ENCODE results near the gene NAA11. TPM values are rescaled to one million over a fixed set of nuclear protein-coding genes. Genes with fewer than 3 reads are reported as not detected.

Gene NAA11
- total RNA-seq, 1 donor from 2014 or later: not detected

DNA sequence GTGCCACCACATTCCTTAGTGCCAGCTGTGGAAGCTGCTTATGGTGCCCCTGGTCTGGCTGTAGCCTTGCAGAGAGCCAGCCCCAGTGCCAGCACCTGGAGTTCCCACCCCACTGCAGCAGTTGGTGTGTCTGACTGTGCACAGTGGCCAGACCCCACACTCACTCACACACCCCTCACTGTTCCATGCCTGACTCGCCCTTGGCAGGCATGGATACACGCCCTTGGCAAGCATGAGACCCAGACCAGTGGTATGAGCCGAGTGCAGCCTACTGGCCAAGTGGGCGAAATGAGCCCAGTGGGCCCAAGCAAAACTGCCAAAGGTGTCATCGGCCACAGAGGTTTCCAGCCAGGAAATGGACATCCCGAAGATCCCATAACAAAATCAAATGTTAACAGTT lies 27.4 kb downstream of the NAA11 start:
- no peak for DNase-seq (ENCODE audit: low spot score in 2 of 2, unreplicated experiment in 2 of 2)
- no peaks in the 10 kb centered on the region for H3K9me3 Mint-ChIP-seq
- H3K36me3 Mint-ChIP-seq: no peaks in the 10 kb centered on the region
- H3K4me1 Mint-ChIP-seq: no peaks in the 10 kb centered on the region
- TF ChIP-seq, protein P1, sequence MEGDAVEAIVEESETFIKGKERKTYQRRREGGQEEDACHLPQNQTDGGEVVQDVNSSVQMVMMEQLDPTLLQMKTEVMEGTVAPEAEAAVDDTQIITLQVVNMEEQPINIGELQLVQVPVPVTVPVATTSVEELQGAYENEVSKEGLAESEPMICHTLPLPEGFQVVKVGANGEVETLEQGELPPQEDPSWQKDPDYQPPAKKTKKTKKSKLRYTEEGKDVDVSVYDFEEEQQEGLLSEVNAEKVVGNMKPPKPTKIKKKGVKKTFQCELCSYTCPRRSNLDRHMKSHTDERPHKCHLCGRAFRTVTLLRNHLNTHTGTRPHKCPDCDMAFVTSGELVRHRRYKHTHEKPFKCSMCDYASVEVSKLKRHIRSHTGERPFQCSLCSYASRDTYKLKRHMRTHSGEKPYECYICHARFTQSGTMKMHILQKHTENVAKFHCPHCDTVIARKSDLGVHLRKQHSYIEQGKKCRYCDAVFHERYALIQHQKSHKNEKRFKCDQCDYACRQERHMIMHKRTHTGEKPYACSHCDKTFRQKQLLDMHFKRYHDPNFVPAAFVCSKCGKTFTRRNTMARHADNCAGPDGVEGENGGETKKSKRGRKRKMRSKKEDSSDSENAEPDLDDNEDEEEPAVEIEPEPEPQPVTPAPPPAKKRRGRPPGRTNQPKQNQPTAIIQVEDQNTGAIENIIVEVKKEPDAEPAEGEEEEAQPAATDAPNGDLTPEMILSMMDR (IDR thresholded peaks at IDR 0.05; ENCODE audit: unreplicated experiment): no peak
- H3K4me3 Mint-ChIP-seq: no peak overlapping the region
- no peak overlapping the region for H3K27ac Mint-ChIP-seq
- peaks cover 9% of the 10 kb centered on the region for H3K27me3 Mint-ChIP-seq (ENCODE audit: low read depth)

DNA sequence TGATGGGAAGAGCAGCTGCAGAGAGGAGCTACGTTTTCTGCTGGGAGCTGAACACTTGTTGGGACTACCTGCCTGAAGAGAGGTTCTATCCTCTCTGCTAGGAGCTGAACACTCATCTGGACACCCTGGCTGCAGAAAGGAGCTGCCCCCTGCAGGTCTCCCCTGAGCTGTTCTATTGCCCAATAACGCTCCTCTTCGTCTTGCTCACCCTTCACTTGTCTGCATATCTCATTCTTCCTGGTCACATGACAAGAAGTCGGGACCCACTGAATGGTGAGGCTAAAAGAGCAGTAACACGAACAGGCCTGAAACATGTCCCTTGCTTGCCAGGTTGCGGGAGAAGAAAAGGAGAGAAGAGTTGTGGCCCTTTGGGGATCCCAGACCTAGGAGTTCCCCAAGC lies 27.8 kb downstream of the NAA11 start:
- H3K36me3 Mint-ChIP-seq: no peaks in the 10 kb centered on the region
- no peak overlapping the region for H3K27ac Mint-ChIP-seq
- peaks cover 7% of the 10 kb centered on the region for H3K27me3 Mint-ChIP-seq (ENCODE audit: low read depth)

DNA sequence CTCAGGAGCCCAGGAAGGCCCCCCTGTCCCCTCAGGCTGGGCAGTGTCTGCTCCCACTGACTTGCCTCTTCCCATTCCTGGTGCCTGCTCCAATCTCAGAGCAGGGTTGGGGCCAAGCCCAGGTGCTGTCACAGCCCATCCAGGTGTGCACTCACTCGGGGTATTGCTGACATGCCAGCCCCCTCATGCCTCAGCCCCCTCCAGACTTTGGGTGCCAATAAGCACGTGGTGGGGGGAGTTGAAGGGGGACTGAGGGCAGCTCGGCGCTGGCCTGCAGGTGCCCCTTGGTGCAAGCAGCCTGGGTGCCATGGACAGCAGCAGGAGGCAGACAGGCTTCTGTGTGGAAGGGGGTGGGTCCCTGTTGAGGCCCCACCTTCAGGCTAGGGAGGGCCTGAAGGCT lies 28.4 kb downstream of the NAA11 start:
- H3K27ac Mint-ChIP-seq: no peak overlapping the region
- no peak for DNase-seq (ENCODE audit: low spot score in 2 of 2, unreplicated experiment in 2 of 2)
- H3K9me3 Mint-ChIP-seq: no peaks in the 10 kb centered on the region
- H3K27me3 Mint-ChIP-seq (ENCODE audit: low read depth): peaks cover 7% of the 10 kb centered on the region
- no peak overlapping the region for H3K4me3 Mint-ChIP-seq
- H3K4me1 Mint-ChIP-seq: no peaks in the 10 kb centered on the region
- no peaks in the 10 kb centered on the region for H3K36me3 Mint-ChIP-seq
- TF ChIP-seq, protein P1 (IDR thresholded peaks at IDR 0.05; ENCODE audit: unreplicated experiment): no peak

More for the DNA sequence above, 27.8 kb downstream of the NAA11 start:
- H3K4me3 Mint-ChIP-seq: no peak overlapping the region
- no peak for DNase-seq (ENCODE audit: low spot score in 2 of 2, unreplicated experiment in 2 of 2)
- H3K9me3 Mint-ChIP-seq: no peaks in the 10 kb centered on the region
- TF ChIP-seq, protein P1 (IDR thresholded peaks at IDR 0.05; ENCODE audit: unreplicated experiment): no peak
- H3K4me1 Mint-ChIP-seq: no peaks in the 10 kb centered on the region

DNA sequence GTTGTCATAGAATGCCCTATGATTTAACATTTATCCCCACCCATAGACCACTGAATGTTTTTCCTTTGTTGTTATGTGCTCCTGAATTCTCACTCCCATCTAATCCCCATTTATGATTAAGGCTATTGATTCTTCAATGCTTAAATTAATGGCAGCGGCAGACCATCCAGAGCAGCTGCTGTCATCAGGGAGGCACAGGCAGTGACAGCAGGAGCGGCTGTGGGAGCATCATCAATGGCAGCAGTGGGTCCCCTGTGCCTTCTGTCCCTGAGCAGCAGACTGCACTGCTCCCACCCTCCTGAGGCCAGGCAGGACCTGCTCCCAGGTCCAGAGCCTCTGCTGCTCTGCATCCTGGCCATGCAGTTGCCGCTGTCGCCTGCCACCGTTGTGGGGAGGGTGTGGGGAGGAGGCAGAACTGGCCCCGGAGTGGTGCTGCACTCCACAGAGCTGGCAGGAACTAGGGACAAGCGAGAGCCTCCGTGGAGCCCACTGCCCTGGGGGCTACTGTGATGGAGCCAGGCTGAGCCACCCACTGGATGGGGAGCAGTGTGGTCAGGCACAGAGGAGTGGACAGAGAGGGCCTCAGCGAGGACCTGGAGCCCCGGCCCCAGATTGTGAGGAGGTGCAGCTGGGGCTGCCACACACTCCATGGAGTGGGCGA lies 29.0 kb downstream of the NAA11 start:
- H3K4me1 Mint-ChIP-seq: no peaks in the 10 kb centered on the region
- TF ChIP-seq, protein P1 (IDR thresholded peaks at IDR 0.05; ENCODE audit: unreplicated experiment): no peak
- no peak overlapping the region for H3K27ac Mint-ChIP-seq
- H3K27me3 Mint-ChIP-seq (ENCODE audit: low read depth): peaks cover 7% of the 10 kb centered on the region
- H3K9me3 Mint-ChIP-seq: no peaks in the 10 kb centered on the region
- no peaks in the 10 kb centered on the region for H3K36me3 Mint-ChIP-seq
- DNase-seq (ENCODE audit: low spot score in 2 of 2, unreplicated experiment in 2 of 2): no peak
- no peak overlapping the region for H3K4me3 Mint-ChIP-seq

DNA sequence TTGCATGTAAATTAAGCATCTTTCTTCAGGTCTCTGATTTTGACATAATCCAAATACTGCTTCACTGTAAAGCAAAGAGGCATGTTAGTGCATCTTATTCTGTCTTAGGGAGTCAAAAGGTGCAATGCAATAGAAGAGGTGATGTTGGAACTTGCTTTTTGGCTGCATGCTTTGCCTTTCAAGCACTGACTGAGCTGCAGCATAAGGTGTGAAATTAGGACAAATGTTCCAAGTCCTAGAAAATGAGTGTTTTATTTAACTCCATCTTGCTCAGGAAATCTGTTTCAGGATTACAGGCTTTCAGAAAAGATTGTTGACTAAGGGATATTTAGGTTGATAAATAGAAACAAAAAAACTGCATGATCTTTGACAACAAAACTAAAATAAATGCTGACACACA lies 30.8 kb downstream of the NAA11 start:
- no peaks in the 10 kb centered on the region for H3K36me3 Mint-ChIP-seq
- no peak overlapping the region for H3K4me3 Mint-ChIP-seq
- no peaks in the 10 kb centered on the region for H3K9me3 Mint-ChIP-seq
- TF ChIP-seq, protein P1 (IDR thresholded peaks at IDR 0.05; ENCODE audit: unreplicated experiment): no peak
- H3K27ac Mint-ChIP-seq: no peak overlapping the region
- H3K27me3 Mint-ChIP-seq (ENCODE audit: low read depth): peaks cover 7% of the 10 kb centered on the region
- DNase-seq (ENCODE audit: low spot score in 2 of 2, unreplicated experiment in 2 of 2): no peak
- no peaks in the 10 kb centered on the region for H3K4me1 Mint-ChIP-seq

Data from mesothelial cell of epicardium (in vitro differentiated cells).